DOHH2 (cell line): ENCODE measurements around the gene ZAR1.
"Not testable (repeated sequence)": the region's sequence is repeated elsewhere in the genome, so short reads cannot be mapped to it uniquely, and the experiment has no call there.

ENCODE experiments used
- H3F3A ChIP-seq: fragments of 200-600 bp; sonication (generic), shearing (Covaris generic); 2 replicates; pipeline ENCODE4 v1.6.0; 2016; ENCODE audit warnings: antibody characterized with exemption, mild to moderate bottlenecking; ENCODE audit not compliant: control insufficient read depth, insufficient read depth
- H3K27ac ChIP-seq: fragments of 200-600 bp; sonication (generic); 2 replicates; pipeline ENCODE4 v1.5.1; 2014; ENCODE audit warnings: low read depth, mild to moderate bottlenecking, low read length, moderate library complexity
- H3K27me3 ChIP-seq: fragments of 200-600 bp; sonication (generic); 2 replicates; pipeline ENCODE4 v1.6.1; 2014; ENCODE audit warnings: mild to moderate bottlenecking, low read length, mixed read lengths; ENCODE audit not compliant: control insufficient read depth
- H3K36me3 ChIP-seq: fragments of 200-600 bp; sonication (generic); 2 replicates; pipeline ENCODE4 v1.6.1; 2014; ENCODE audit warnings: mild to moderate bottlenecking, low read length, moderate library complexity, mixed read lengths; ENCODE audit not compliant: control insufficient read depth
- H3K4me1 ChIP-seq: fragments of 200-600 bp; sonication (generic); 2 replicates; pipeline ENCODE4 v1.6.1; 2014; ENCODE audit warnings: mild to moderate bottlenecking, low read length, mixed read lengths; ENCODE audit not compliant: control insufficient read depth
- H3K4me2 ChIP-seq: fragments of 200-600 bp; sonication (generic); 2 replicates; pipeline ENCODE4 v1.6.0; 2014; ENCODE audit warnings: mild to moderate bottlenecking, low read length, moderate library complexity
- H3K4me3 ChIP-seq: fragments of 200-600 bp; sonication (generic); 2 replicates; pipeline ENCODE4 v1.5.1; 2014; ENCODE audit warnings: mild to moderate bottlenecking, low read length, mixed read lengths
- H3K79me2 ChIP-seq: fragments of 200-600 bp; sonication (generic); 2 replicates; pipeline ENCODE4 v1.6.1; 2014; ENCODE audit warnings: mild to moderate bottlenecking, low read length, mixed read lengths; ENCODE audit not compliant: control insufficient read depth
- H3K9me2 ChIP-seq: fragments of 200-600 bp; sonication (generic); replicated peaks from 2 replicates; pipeline ENCODE4 v1.6.1; 2014; ENCODE audit warnings: mild to moderate bottlenecking, low read length, mixed read lengths; ENCODE audit not compliant: control insufficient read depth
- H3K9me3 ChIP-seq: fragments of 200-600 bp; sonication (generic); 2 replicates; pipeline ENCODE4 v1.6.1; 2014; ENCODE audit warnings: antibody characterized with exemption, low read length, mixed read lengths; ENCODE audit not compliant: control insufficient read depth, insufficient read depth
- H4K20me1 ChIP-seq: fragments of 200-600 bp; sonication (generic); 2 replicates; pipeline ENCODE4 v1.6.0; 2014; ENCODE audit warnings: low read depth, mild to moderate bottlenecking, antibody characterized with exemption, low read length, moderate library complexity; ENCODE audit not compliant: control insufficient read depth, insufficient read depth
- EZH2phosphoT487 ChIP-seq: fragments of 200-600 bp; sonication (generic); IDR thresholded peaks from 2 replicates; pipeline ENCODE4 v1.6.1; 2017; ENCODE audit warnings: borderline replicate concordance, mild to moderate bottlenecking, antibody characterized with exemption, low read length, moderate library complexity, mixed read lengths
- TF ChIP-seq, protein P1 (sequence below): fragments of 200-600 bp; sonication (generic); IDR thresholded peaks from one replicate; pipeline ENCODE4 v1.5.1; 2014; ENCODE audit warnings: antibody characterized with exemption, mild to moderate bottlenecking, low read depth, low read length; ENCODE audit not compliant: poor library complexity, severe bottlenecking

The ZAR1 gene, protein sequence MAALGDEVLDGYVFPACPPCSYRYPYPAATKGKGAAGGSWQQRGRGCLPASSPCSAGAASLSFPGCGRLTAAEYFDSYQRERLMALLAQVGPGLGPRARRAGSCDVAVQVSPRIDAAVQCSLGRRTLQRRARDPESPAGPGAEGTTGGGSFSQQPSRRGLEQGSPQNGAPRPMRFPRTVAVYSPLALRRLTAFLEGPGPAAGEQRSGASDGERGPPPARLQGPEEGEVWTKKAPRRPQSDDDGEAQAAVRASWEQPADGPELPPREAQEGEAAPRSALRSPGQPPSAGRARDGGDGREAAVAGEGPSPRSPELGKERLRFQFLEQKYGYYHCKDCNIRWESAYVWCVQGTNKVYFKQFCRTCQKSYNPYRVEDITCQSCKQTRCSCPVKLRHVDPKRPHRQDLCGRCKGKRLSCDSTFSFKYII

DNA sequence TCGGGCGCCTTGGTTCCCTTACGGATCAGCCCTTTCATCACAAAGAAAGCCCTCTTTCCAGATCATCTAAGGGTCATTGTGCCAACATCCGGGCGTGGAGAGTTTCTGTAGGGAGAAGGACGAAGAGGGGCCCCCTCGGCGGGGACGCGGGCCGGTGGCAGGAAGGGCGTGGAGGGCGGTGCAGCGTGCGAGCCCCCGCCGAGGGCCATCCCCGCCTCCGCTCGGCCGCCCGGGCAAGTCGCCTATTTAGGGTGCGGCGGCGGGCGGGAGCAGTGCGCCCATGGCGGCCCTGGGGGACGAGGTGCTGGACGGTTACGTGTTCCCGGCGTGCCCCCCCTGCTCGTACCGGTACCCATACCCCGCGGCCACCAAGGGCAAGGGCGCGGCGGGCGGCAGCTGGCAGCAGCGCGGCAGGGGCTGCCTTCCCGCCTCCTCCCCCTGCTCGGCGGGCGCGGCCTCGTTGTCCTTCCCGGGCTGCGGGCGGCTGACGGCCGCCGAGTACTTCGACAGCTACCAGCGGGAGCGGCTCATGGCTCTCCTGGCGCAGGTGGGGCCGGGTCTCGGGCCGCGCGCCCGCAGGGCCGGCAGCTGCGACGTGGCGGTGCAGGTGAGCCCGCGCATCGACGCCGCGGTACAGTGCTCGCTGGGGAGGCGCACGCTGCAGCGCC lies at the start of gene ZAR1:
Gene ZAR1 (plus strand): TSS at position 241 of the 668 bp plus-strand sequence. CDS start 40 bp downstream, at position 281.
- Histone ChIP-seq H3K4me1 (no peaks in the 10 kb centered on the region), H3K27ac (no peak within 1 kb of the TSS), H3K79me2 (no peaks in the 10 kb centered on the region), H3K9me2 (no peaks in the 10 kb centered on the region), H3K9me3 (no peaks in the 10 kb centered on the region), H3K4me3 (no peak within 1 kb of the TSS), H3F3A (no peaks in the 10 kb centered on the region), H3K4me2 (no peak within 1 kb of the TSS), H3K36me3 (no peaks in the 10 kb centered on the region), H4K20me1 (no peaks in the 10 kb centered on the region), H3K27me3 (peaks cover 3% of the 10 kb centered on the region; the same call in 1 of the 2 replicates)
- TF ChIP-seq, protein P1, sequence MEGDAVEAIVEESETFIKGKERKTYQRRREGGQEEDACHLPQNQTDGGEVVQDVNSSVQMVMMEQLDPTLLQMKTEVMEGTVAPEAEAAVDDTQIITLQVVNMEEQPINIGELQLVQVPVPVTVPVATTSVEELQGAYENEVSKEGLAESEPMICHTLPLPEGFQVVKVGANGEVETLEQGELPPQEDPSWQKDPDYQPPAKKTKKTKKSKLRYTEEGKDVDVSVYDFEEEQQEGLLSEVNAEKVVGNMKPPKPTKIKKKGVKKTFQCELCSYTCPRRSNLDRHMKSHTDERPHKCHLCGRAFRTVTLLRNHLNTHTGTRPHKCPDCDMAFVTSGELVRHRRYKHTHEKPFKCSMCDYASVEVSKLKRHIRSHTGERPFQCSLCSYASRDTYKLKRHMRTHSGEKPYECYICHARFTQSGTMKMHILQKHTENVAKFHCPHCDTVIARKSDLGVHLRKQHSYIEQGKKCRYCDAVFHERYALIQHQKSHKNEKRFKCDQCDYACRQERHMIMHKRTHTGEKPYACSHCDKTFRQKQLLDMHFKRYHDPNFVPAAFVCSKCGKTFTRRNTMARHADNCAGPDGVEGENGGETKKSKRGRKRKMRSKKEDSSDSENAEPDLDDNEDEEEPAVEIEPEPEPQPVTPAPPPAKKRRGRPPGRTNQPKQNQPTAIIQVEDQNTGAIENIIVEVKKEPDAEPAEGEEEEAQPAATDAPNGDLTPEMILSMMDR = no peak
- no peak for TF ChIP-seq EZH2phosphoT487

DNA sequence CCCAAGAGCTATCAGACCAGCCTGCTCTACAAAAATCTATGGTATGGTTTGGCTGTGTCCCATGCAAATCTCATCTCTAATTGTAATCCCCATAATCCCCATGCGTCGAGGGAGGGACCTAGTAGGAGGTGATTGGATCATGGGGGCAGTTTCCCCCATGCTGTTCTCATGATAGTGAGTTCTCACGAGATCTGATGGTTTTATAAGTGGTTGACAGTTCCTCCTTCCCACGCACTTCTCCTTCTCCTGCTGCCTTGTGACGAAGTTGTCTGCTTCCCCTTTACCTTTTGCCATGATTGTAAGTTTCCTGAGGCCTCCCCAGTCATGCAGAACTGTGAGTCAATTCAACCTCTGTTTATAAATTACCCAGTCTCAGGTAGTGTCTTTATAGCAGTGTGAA lies 49.1 kb upstream of the ZAR1 start:
- H3K79me2 ChIP-seq, H4K20me1 ChIP-seq, H3K9me2 ChIP-seq, H3K9me3 ChIP-seq, H3F3A ChIP-seq, H3K4me3 ChIP-seq, H3K4me2 ChIP-seq, H3K27ac ChIP-seq, H3K36me3 ChIP-seq, H3K4me1 ChIP-seq, H3K27me3 ChIP-seq: not testable (repeated sequence)

DNA sequence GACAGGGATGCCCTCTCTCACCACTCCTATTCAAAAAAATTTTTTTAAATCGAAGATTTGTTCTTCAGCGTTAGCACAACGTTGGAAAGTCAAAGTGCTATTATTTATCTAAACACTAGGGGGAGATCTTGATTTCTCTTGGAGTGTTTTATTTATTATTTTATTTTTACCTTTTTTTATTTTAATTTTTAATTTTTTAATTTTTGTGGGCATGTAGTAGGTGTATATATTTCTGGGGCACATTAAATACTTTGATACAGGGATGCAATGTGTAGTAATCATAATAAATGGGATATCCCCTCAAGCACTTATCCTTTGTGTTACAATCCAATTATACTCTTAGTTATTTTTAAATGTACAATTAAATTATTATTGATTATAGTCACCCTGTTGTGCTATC lies 44.3 kb upstream of the ZAR1 start:
- no peaks in the 10 kb centered on the region for H3K79me2 ChIP-seq
- H3K36me3 ChIP-seq = no peaks in the 10 kb centered on the region
- no peaks in the 10 kb centered on the region for H3K9me3 ChIP-seq
- no peaks in the 10 kb centered on the region for H3K27me3 ChIP-seq
- H3K4me1 ChIP-seq = no peaks in the 10 kb centered on the region
- no peaks in the 10 kb centered on the region for H4K20me1 ChIP-seq
- no peak overlapping the region for H3K4me3 ChIP-seq
- H3K27ac ChIP-seq = no peak overlapping the region
- no peak overlapping the region for H3K4me2 ChIP-seq
- H3K9me2 ChIP-seq = no peaks in the 10 kb centered on the region
- TF ChIP-seq, protein P1 = no peak
- TF ChIP-seq EZH2phosphoT487 = no peak
- H3F3A ChIP-seq = no peaks in the 10 kb centered on the region

- Histone ChIP-seq H3K36me3 (no peaks in the 10 kb centered on the region), H3K4me2 (no peak overlapping the region)
Observed at GRCh38 chr4:48446642-48447041, 43.4 kb upstream of the ZAR1 start.

More at GRCh38 chr4:48446642-48447041, 43.4 kb upstream of the ZAR1 start:
- no peaks in the 10 kb centered on the region for H3F3A ChIP-seq
- no peaks in the 10 kb centered on the region for H3K79me2 ChIP-seq
- H4K20me1 ChIP-seq = no peaks in the 10 kb centered on the region
- no peaks in the 10 kb centered on the region for H3K9me3 ChIP-seq
- no peak overlapping the region for H3K4me3 ChIP-seq
- H3K27me3 ChIP-seq = no peaks in the 10 kb centered on the region
- no peaks in the 10 kb centered on the region for H3K9me2 ChIP-seq
- H3K4me1 ChIP-seq = no peaks in the 10 kb centered on the region
- H3K27ac ChIP-seq = no peak overlapping the region
- TF ChIP-seq EZH2phosphoT487 = no peak
- TF ChIP-seq, protein P1 = no peak
